Mesothelial cell of epicardium (in vitro differentiated cells): ENCODE data around the gene SAMD9L. TPM values are rescaled to one million over a fixed set of nuclear protein-coding genes. Genes with fewer than 3 reads are reported as not detected.

Experiments used
- DNase-seq, 2 experiments: peaks; one replicate each; pipeline ENCODE4 v3.0.0; 2021; ENCODE audit warnings: low spot score in 2 of 2; ENCODE audit not compliant: unreplicated experiment in 2 of 2
- H3K27ac Mint-ChIP-seq: 2 replicates; pipeline ENCODE4 v1.8.0; 2021; ENCODE audit warnings: mixed read lengths
- H3K27me3 Mint-ChIP-seq: 2 replicates; pipeline ENCODE4 v1.8.0; 2021; ENCODE audit warnings: low read depth, mixed read lengths
- H3K36me3 Mint-ChIP-seq: 2 replicates; pipeline ENCODE4 v1.8.0; 2021; ENCODE audit warnings: mixed read lengths
- H3K4me1 Mint-ChIP-seq: 2 replicates; pipeline ENCODE4 v1.8.0; 2021; ENCODE audit warnings: mixed read lengths
- H3K4me3 Mint-ChIP-seq: 2 replicates; pipeline ENCODE4 v1.8.0; 2021; ENCODE audit warnings: mild to moderate bottlenecking, moderate library complexity, mixed read lengths
- H3K9me3 Mint-ChIP-seq: 2 replicates; pipeline ENCODE4 v1.8.0; 2021; ENCODE audit warnings: mixed read lengths
- CTCF ChIP-seq: fragments of 200-600 bp; sonication (generic); IDR thresholded peaks from one replicate; pipeline ENCODE4 v1.5.0; 2021; ENCODE audit warnings: antibody characterized with exemption; ENCODE audit not compliant: unreplicated experiment
- total RNA-seq: library from RNA; stranded (reverse); gene quantifications from 3 replicates; pipeline ENCODE4 v1.2.1, GENCODE V29; 2021

The SAMD9L gene
- total RNA-seq, 1 donor from 2014 or later = 2.1 TPM

- H3K27me3 Mint-ChIP-seq = peaks cover 61% of the 10 kb centered on the region
- H3K27ac Mint-ChIP-seq = no peak overlapping the region
- TF ChIP-seq CTCF = no peak
- H3K4me1 Mint-ChIP-seq = no peaks in the 10 kb centered on the region
- no peak for DNase-seq
- no peaks in the 10 kb centered on the region for H3K36me3 Mint-ChIP-seq
- no peaks in the 10 kb centered on the region for H3K9me3 Mint-ChIP-seq
- no peak overlapping the region for H3K4me3 Mint-ChIP-seq
Measured at GRCh38 chr7:93179173-93179572, 31.0 kb upstream of the SAMD9L start.

GRCh38 chr7:93178213-93178612, 30.0 kb upstream of the SAMD9L start:
- H3K27ac Mint-ChIP-seq = no peak overlapping the region
- no peak overlapping the region for H3K4me3 Mint-ChIP-seq
- H3K9me3 Mint-ChIP-seq = peaks cover 7% of the 10 kb centered on the region
- DNase-seq = no peak
- H3K4me1 Mint-ChIP-seq = no peaks in the 10 kb centered on the region
- H3K36me3 Mint-ChIP-seq = no peaks in the 10 kb centered on the region
- no peak for TF ChIP-seq CTCF
- H3K27me3 Mint-ChIP-seq = peaks cover 53% of the 10 kb centered on the region

GRCh38 chr7:93176992-93177580, 28.9 kb upstream of the SAMD9L start:
- Mint-ChIP-seq H3K36me3 (no peaks in the 10 kb centered on the region), H3K9me3 (peaks cover 13% of the 10 kb centered on the region), H3K4me3 (no peak overlapping the region), H3K27me3 (peaks cover 44% of the 10 kb centered on the region), H3K27ac (no peak overlapping the region), H3K4me1 (no peaks in the 10 kb centered on the region)
- no peak for TF ChIP-seq CTCF
- DNase-seq = no peak

DNA sequence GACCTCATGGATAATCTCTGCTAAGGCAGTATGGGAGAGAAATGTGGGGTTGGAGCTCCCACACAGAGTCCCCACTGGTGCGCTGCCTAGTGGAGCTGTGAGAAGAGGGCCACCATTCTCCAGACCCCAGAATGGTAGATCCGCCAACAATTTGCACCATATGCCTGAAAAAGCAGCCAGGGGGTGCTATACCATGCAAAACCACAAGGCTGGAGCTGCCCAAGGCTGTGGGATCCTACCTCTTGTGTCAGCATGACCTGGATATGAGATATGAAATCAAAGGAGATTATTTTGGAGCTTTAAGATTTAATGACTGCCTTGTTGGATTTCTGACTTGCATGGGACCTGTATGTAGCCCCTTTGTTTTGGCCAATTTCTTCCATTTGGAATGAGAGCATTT, 27.0 kb upstream of the SAMD9L start:
- H3K4me3 Mint-ChIP-seq = no peak overlapping the region
- no peak for TF ChIP-seq CTCF
- no peak overlapping the region for H3K27ac Mint-ChIP-seq
- no peaks in the 10 kb centered on the region for H3K36me3 Mint-ChIP-seq
- H3K9me3 Mint-ChIP-seq = peaks cover 26% of the 10 kb centered on the region
- peaks cover 30% of the 10 kb centered on the region for H3K27me3 Mint-ChIP-seq
- no peaks in the 10 kb centered on the region for H3K4me1 Mint-ChIP-seq
- no peak for DNase-seq

DNA sequence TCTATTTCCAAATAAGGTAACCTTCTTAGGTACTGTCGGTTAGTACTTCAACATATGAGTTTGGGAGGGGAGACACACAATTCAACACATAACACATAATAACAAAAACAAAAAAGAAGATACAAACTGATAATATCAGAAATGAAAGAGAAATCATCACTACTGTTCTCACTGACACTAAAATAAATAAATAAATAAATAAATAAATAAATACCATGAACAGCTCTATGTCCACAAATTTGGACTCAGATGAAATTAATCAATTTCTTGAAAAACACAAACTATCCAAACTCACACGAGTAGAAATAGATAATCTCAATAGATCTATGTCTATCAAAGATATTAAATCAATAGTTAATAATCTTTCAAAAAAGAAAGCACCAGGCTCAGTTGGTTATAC, 24.5 kb upstream of the SAMD9L start:
- Mint-ChIP-seq H3K36me3 (no peaks in the 10 kb centered on the region), H3K9me3 (peaks cover 41% of the 10 kb centered on the region), H3K4me3 (no peak overlapping the region), H3K27me3 (peaks cover 29% of the 10 kb centered on the region), H3K4me1 (no peaks in the 10 kb centered on the region), H3K27ac (no peak overlapping the region)
- TF ChIP-seq CTCF = no peak
- no peak for DNase-seq

- Mint-ChIP-seq H3K27me3 (peaks cover 32% of the 10 kb centered on the region), H3K4me1 (no peaks in the 10 kb centered on the region), H3K27ac (no peak overlapping the region), H3K4me3 (no peak overlapping the region), H3K36me3 (no peaks in the 10 kb centered on the region), H3K9me3 (peaks cover 51% of the 10 kb centered on the region)
- TF ChIP-seq CTCF = no peak
- no peak for DNase-seq
Measured at GRCh38 chr7:93171606-93172226, 23.5 kb upstream of the SAMD9L start.
